ENCODE measurements around the gene PLCB1. TPM values are rescaled to one million over a fixed set of nuclear protein-coding genes. Genes with fewer than 3 reads are reported as not detected.

Gene PLCB1
- total RNA-seq, 1 experiment from 2014 or later = not detected

DNA sequence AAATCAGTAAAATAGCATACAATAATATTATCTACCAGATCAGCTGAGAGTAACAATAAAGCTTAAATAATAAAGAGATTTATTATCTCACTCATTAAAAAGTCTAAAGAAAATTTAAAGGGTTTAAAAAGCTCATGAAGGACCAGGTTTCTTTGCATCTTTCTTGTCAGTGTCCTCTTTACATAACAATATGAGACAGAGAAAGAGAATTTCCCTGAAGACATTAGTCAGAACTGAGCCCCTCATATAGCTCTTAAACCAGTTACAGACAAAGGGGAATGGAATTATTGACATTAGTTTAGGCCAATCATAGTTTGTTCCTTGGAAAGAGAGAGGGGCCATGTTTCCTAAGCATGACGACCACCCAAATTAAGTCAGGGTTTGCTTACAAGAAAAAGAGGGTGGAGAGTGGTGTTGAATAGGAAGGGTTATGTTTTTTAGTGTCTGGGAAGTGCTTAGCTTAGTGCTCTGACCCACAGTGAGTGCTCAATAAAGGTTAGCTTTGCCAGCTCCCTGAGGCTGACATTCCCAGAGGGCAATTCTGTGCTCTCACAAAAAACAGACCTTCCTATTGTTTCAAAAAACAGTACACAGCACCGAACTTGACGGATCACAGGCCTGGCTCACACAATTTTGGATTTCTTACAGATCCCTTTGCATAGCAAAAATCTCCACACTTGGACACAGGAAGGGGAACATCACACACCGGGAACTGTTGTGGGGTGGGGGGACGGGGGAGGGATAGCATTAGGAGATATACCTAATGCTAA lies 3.6 kb upstream of the PLCB1 start:
- Histone ChIP-seq H4K20me1 (ENCODE audit: insufficient read depth) (no peaks in the 10 kb centered on the region), H2AFZ (no peak overlapping the region), H3K9me3 (ENCODE audit: insufficient read depth, low read depth) (no peaks in the 10 kb centered on the region), H3K9me2 (ENCODE audit: insufficient read depth) (no peaks in the 10 kb centered on the region), H3K4me3 (no peak overlapping the region), H3K4me1 (replicated peaks; ENCODE audit: insufficient read depth) (no peaks in the 10 kb centered on the region), H3K4me2 (no peak overlapping the region), H3K36me3 (ENCODE audit: low read depth) (no peaks in the 10 kb centered on the region), H3K79me2 (ENCODE audit: low read depth) (no peaks in the 10 kb centered on the region), H3K27me3 (ENCODE audit: insufficient read depth, low read depth) (peaks cover 6% of the 10 kb centered on the region; the same call in 1 of the 2 replicates), H3K27ac (no peak overlapping the region), H3F3A (ENCODE audit: insufficient read depth, low read depth) (no peaks in the 10 kb centered on the region)
- intact Hi-C loops (cut with micrococcal nuclease; ENCODE audit: unreplicated experiment) = no loop called here
- TF ChIP-seq CTCF (conservative IDR thresholded peaks at IDR 0.05) (no peak), EZH2 (IDR thresholded peaks at IDR 0.05; ENCODE audit: low read depth) (no peak)
- CTCF ChIA-PET = no interaction called here
- POLR2A ChIA-PET (ENCODE audit: unreplicated experiment) = no interaction called here
- no TSS peak for BruUV-seq (replicated peaks)
- no peak for DNase-seq

- intact Hi-C loops (cut with micrococcal nuclease; ENCODE audit: unreplicated experiment) = no loop called here
- Histone ChIP-seq H3K9me3 (ENCODE audit: insufficient read depth, low read depth) (no peaks in the 10 kb centered on the region), H3K36me3 (ENCODE audit: low read depth) (no peaks in the 10 kb centered on the region), H2AFZ (no peak overlapping the region), H3K4me2 (no peak overlapping the region), H3K4me1 (replicated peaks; ENCODE audit: insufficient read depth) (no peaks in the 10 kb centered on the region), H3K27me3 (ENCODE audit: insufficient read depth, low read depth) (peaks cover 6% of the 10 kb centered on the region; the same call in 1 of the 2 replicates), H4K20me1 (ENCODE audit: insufficient read depth) (no peaks in the 10 kb centered on the region), H3F3A (ENCODE audit: insufficient read depth, low read depth) (no peaks in the 10 kb centered on the region), H3K27ac (no peak overlapping the region), H3K9me2 (ENCODE audit: insufficient read depth) (no peaks in the 10 kb centered on the region), H3K79me2 (ENCODE audit: low read depth) (no peaks in the 10 kb centered on the region), H3K4me3 (no peak overlapping the region)
- CTCF ChIA-PET = no interaction called here
- TF ChIP-seq CTCF (conservative IDR thresholded peaks at IDR 0.05) = no peak
- no peak for TF ChIP-seq EZH2 (IDR thresholded peaks at IDR 0.05; ENCODE audit: low read depth)
- DNase-seq = no peak
- POLR2A ChIA-PET (ENCODE audit: unreplicated experiment) = no interaction called here
- no TSS peak for BruUV-seq (replicated peaks)
Measured at GRCh38 chr20:8129211-8129976, 2.7 kb upstream of the PLCB1 start.

DNA sequence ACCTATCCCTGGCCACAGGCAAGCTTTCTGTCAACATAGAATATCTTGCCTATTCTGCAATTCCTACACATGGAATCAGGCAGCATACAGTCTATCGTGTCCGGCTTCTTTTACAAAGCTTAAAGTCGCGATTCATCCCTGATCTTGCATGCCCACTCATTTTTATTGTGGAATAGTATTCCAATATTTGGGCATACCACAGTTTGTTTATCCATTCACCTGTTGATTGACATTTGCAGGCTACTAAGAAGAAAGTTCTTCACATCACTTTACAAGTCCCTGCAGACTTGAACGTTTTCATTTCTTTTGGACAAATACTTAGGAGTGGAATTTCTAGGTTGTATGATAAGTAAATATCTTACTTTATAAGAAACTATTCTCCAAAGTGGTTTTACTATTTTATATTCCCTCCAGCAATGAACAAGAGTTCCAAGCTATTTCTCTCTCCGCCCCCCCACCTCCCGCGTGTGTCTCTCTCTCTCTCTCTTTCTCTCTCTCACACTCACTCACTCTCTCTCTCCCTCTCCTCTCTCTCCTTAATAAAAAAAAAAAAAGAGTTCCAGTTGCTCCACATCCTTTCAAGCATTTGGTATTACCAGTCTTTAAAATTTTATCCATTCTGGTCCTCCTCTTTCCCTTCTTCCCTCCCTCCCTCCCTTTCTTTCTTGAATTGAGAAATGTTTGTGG lies 1.1 kb upstream of the PLCB1 start:
- H3K4me3 ChIP-seq = no peak overlapping the region
- H3K4me2 ChIP-seq = 0 out of 2 replicates have a peak overlapping the region, but pooled peaks have one; percentile 66
- intact Hi-C loops (cut with micrococcal nuclease; ENCODE audit: unreplicated experiment) = no loop called here

More for the DNA sequence above, 1.1 kb upstream of the PLCB1 start:
- H3K79me2 ChIP-seq (ENCODE audit: low read depth) = no peaks in the 10 kb centered on the region
- no peaks in the 10 kb centered on the region for H4K20me1 ChIP-seq (ENCODE audit: insufficient read depth)
- POLR2A ChIA-PET (ENCODE audit: unreplicated experiment) = no interaction called here
- H3K36me3 ChIP-seq (ENCODE audit: low read depth) = no peaks in the 10 kb centered on the region
- H3K4me1 ChIP-seq (replicated peaks; ENCODE audit: insufficient read depth) = no peaks in the 10 kb centered on the region
- H3K27me3 ChIP-seq (ENCODE audit: insufficient read depth, low read depth) = peaks cover 12% of the 10 kb centered on the region; the same call in 1 of the 2 replicates
- TF ChIP-seq CTCF (conservative IDR thresholded peaks at IDR 0.05) (no peak), EZH2 (IDR thresholded peaks at IDR 0.05; ENCODE audit: low read depth) (no peak)
- no peak overlapping the region for H2AFZ ChIP-seq
- no peak overlapping the region for H3K27ac ChIP-seq
- CTCF ChIA-PET = no interaction called here
- BruUV-seq (replicated peaks) = no TSS peak
- no peaks in the 10 kb centered on the region for H3F3A ChIP-seq (ENCODE audit: insufficient read depth, low read depth)
- H3K9me3 ChIP-seq (ENCODE audit: insufficient read depth, low read depth) = no peaks in the 10 kb centered on the region
- DNase-seq = no peak
- H3K9me2 ChIP-seq (ENCODE audit: insufficient read depth) = no peaks in the 10 kb centered on the region

All from PC-9 (cell line).